Activated CD8-positive, alpha-beta memory T cell treated with anti-CD3 and anti-CD28 coated beads, Interleukin-2, amount 50 U/mL, for 1 hour (primary cell): ENCODE results near the gene INPP4A.

Source experiments
- DNase-seq: peaks from one replicate; pipeline ENCODE4 v3.0.0-alpha.2; 2020; ENCODE audit errors: extremely low read depth

Gene INPP4A

DNA sequence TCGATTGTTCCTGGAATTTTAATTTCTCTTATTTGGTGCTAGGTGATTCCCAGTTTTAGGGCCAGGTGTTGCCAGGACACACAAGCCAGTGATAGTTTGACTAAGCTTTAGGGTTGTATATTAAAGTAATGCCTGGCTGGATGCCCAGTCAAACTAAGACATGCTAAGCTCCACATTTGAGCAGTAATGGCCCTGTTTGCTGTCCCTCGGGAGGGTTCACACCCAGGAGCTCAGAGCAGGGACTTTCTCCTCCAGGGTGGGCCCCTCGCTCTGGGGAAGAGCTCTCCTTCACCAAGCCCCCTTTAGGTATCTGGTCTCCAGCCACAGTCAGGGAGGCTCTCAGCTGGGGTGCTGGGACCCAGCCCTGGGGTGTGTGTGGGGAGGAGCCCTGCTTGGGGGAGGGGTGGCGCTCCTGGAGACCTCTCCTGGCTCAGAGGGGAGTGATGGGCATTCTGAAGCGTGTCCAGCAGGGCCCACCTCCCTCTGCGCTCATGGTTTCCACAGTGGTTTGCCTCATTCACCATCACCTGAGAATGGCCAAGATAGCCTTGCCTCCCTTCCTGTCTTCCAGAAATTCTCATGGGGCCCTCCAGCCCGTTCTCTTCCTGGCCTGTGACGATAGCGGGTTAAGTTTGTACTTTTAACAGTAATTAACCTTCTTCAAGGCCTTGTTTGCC, 31.7 kb downstream of the INPP4A start:
- no peak for DNase-seq

DNA sequence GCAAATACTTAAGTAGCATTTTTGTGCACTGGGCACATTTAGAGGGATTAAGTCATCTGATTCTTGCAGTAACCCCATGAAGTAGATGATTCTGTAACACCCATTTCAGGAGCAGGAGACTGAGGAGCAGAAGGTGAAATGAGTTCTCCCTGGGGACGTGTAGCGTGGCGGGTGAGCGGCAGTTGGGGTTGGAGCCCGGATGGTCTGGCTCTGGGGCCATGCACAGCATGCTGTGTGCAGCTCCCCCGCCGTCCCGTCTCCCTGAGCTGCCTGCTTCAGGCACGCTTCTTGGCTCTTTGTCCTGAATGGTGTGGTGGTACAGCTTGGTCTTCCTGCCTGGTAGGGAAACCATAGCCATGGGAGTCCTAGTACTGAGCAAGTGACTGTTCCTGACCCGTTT, 32.4 kb downstream of the INPP4A start:
- DNase-seq: no peak

DNA sequence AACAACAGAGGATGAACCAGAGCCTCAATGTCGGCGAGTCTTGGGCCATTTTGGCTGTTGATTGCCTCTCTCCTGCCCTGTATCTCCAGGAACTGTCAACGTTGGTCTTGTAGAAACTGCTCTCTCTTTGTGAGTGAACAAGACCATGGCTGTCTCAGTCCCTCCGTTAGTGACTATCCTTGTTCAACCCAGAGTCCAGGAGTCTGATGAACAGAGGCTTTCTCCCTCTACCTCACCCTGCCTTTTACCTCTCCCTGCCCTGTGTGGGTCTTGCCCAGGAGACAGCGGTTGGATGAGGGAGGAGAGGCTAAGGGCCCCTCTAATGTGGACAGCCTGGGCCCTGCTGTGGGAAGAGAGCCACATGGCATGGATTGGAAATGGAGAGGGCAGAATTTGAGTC, 32.8 kb downstream of the INPP4A start:
- no peak for DNase-seq

DNA sequence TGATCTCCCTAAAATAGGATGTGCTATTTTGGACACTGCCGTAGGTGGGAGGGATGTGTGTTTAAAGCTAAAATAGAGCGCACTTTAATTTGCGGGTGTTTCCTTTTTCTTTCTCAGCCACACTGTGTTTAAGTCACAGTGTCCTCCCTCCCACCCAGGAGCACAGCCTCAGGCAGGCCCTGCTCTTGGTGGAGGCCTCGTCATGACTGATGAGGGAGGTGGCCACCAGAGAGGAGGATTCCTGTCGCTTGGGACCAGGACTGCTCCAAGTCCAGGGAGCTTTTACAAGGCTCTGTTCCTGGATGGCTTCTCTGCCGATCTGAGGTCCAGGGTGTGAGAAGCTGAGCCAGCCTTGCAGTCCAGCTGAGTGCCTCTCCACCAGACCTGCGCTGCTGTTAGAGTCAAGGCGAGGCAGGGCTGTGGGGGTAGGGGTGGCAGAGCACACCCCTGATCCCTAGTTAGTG, 33.5 kb downstream of the INPP4A start:
- DNase-seq: no peak

DNA sequence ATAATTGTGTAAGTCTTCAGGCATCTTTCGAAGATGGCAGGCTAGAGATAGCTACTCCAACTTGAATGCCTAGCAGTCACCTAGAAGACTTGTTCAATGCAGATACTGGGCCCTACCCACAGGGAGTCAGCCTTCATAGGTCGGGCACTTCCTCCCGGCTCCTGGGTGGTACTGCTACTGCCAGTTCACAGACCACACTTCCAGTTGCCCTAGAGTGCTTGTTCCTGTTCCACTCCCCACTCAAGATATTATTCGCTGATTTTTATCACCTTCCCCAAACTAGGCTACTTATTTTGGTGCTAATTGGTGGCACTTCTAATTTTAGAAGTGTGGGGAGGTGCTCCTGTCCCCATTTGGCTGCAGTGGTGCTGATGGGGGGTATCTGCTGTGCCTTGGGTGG, 34.2 kb downstream of the INPP4A start:
- DNase-seq: no peak

DNA sequence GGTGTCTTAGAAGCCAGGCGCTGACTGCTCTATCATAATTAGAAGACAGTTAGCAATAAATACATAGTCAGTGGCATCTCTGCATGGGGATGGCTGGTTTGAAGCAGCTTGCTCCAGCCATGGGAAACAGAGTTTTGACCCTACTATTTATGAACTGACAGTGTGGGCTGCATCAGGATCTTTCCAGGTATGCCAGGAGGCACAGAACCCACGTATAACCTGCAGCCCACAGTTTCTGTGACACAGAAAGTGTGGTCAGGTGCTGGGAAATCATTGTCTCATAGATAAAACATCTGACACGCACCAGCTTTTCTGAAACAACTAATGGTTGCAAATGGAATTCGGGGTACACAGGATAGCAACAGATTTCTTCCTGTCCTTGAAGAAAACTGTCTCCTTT, 34.7 kb downstream of the INPP4A start:
- no peak for DNase-seq

DNA sequence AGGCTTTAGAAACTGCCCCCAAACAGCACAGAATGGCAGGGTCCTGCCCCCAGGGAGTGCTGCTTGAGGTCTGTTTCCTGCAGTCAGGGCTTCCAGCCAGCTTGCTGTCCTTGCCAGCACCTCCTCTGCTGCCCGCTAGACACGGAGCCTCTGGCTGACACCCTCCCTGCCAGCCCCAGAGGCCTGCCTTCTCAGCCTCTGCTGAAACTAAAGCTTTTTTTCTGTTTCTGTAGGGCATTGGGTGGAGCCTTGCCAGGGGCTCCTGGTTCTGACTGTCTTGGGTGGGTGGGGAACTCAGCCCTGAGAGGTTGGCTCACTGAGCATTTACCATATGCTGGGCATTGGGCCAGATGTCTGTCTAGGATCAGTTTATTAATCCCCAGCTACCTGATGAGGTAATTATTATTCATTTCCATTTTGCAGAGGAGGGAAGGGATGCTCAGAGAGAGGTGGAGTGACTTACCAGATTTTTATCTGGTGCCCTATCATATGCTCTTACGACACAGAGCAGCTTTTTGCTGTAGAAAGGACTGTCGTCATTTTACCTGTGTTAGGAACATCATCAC, 35.4 kb downstream of the INPP4A start:
- DNase-seq: no peak

DNA sequence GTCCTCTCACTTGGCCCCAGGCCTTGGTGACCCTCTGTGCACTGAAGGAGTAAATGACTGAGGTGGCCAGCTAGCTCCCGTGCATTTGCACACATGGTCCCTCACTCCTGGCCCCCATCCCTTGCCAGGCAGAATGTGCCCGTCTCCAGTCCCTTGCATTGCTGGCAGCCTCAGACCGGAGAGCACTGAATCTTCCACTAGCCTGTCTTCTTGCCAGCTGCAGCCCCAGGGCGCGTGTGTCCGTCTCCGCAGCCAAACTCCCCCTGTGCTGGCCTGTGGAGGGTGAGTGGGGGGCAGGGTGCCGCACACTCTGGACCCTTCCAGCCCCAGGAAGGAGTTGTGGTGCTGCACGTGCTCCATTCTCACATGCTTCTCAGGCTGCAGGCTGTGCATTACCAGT, 35.9 kb downstream of the INPP4A start:
- no peak for DNase-seq

DNA sequence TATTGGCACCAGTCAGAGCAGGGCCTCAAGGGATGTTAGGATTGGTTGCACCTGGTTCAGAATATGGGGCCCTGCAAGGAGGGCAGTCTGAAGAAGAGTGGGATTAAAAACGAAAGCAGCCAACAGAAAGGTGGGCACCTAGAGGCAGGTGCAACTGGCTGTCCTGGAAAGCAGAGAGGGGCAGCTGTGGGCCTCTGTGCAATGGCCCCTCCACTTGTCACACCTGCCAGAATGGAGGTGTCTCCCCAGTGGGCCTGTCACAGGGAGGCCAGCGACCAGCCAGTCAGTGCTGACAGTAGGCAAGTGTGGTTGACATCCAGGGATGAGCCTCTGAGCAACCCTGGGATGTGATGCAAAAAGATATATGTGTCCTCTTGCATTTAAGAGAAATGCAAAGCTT, 37.7 kb downstream of the INPP4A start:
- DNase-seq: no peak

DNA sequence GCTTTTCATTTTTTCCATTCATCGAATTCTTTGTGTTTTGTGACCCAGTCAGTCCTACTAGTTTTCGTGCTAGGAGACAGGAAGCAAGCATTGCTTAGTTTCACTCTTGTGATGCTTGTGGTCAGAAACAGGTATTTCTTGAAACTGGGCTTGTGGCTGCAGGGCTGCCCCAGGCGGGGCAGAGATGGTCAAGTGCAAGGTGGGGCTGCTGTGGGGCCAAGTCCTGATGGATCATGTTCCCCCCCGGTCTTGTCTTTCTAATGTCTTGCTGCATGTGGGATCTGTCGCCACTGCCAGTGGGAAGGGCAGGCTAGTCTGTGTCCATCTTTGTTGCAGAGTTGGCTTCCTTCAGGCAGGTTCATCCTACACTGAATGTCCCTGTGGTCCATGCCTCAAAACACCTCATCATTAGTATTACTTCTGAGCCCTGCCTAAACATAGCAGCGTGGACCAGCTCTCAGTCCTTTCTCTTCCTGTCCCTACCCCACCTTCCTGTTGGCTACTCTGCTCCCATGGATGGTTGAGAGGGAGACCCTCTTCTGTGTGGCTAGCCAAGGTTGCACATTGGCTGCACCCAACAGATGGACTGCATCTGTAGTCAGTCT, 38.7 kb downstream of the INPP4A start:
- no peak for DNase-seq

DNA sequence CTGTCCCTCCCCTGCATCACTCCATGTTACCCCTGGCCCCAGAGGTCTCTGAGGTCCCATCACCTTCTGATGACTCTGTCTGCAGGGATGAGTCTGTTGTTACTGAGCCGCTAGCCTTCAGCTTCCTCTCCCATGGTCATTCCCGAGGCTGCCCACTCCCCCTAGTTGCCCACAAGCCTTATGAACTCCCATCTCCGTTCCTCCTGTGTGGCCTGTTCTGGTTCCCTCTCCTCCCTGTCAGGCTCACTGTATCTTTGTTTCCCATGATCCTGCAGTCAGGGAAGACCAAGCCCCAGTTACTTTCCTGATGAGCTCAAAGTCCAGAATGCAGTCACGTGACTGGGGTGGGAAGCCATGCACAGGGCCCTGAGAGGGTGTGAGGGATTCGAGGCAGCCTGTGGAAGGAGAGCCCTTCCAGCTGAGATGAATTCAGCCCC, 39.5 kb downstream of the INPP4A start:
- DNase-seq: no peak

DNA sequence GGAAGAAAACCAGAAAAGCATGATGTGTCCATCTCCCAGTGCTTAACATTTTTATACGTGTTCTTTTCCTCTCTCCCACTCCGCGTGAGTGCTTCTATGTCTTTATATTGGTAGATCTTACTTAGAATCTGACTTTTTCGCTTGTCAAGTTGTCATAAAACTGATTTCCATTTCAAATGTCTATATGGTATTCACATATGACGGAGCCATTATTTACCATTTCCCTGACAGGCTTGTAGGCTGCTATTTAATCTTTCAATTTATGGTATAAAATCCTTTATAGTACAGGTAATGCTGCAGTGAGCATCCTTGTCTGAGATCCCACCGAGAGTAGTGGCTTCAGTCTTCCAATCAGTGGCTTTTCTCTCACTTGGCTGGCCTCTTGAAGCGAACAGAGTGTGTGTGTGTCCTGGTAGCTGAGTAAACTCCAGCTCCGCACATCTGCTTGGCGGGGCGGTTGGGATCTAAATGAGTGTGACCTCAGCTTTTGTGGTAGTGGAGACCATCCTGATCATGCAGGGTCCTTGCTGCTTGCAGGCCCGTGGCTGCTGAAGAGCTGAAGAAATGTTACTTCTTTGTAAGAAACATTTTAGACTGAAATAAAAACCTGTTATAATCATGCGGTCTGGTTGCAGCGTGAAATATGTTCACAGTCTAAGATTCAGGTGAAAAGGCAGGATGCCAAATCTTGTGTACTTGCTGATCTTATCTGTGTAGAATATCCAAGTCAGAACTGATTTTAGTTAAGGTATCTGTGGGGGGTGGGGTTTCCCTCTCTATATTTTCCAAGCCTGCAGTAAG, 40.2 kb downstream of the INPP4A start:
- no peak for DNase-seq

DNA sequence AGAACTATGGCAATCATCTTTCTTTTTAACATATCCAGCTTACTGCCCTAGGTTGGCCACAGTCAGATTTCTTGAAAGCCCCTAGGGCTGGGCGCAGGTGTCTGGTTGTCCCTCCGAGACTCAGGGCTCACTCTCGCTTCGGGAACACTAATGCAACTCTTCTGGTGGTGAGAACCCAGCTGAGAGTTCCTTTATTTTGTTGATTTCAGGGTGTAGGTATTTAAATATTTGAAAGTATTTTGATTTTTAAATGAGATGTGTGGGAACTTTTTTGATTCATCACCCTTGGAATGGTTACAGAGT, 40.7 kb downstream of the INPP4A start:
- DNase-seq: no peak

DNA sequence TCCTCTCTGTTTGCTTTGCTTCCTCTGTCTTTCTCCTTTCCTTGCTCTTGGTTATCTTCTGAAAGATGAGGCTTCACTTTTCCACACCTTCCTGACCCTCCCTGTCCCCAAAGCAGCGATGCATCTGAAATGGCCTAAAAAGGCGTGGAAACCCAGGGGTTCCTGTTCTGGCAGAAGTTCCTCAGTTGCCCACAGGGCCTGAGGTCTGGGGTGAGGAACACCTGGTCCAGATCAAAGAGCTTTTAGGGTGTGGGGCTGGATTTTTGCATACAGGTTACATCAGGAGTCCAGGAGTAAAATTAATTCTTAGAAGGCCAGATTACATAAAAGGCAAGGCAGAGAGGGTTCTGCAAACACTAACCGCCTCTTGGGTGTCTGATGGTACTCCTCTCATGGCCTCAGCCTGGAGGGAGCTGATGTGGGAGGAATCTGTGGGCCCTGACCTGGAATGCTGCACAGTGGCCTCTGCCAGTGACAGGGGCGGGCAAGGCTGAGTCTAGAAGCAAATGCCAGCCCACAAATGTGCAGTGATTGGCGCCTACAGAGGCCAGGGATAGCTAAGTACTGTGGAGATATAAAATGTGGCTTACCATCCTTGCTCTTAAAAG, 41.8 kb downstream of the INPP4A start:
- DNase-seq: no peak

DNA sequence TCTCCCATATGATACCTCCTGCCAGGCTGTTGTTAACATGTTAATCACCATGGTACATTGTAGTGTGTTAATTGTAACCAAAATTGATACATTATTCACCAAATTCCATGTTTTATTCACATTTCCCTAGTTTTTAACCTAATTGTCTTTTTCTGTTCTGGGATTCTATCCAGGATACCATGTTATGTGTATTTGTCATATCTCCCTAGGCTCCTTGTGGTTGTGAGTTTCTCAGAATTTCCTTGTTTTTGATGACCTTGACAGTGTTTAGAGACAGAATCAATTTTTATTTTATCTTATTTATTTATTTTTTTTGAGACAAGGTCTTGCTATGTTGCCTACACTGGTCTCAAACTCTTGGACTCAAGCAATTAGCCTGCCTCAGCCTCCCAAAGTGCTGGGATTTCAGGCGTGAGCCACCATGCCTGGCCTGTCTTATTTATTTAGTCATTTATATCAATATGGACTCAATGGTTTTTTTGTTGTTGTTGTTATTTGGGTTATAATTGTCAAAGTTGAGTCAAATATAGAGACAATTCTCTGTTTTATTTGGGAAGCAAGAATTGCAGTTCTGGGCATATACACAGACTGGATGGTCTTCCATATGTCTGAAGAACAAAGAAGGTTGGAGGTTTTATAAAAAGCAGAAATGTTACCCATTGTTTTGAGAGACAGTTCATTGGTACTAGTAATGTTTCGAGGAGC, 42.6 kb downstream of the INPP4A start:
- DNase-seq: no peak

DNA sequence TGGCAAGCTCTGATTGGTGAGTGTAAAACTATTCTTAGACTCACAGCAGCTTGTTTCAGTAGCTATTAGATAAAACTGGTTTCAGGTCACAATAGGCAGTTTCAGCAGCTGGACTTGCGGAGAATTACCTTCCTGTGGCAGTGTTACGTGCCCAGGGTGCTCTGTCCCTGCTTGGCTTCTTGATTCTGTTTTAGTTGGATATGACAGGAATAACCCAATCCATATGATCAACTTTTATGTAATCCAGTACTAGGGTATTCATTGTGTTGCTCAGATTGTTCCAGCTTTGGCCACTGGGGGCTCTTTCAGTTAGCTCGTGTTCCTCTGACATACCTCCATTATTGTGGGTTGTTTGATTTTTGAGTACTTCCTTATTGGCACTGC, 43.1 kb downstream of the INPP4A start:
- no peak for DNase-seq

DNA sequence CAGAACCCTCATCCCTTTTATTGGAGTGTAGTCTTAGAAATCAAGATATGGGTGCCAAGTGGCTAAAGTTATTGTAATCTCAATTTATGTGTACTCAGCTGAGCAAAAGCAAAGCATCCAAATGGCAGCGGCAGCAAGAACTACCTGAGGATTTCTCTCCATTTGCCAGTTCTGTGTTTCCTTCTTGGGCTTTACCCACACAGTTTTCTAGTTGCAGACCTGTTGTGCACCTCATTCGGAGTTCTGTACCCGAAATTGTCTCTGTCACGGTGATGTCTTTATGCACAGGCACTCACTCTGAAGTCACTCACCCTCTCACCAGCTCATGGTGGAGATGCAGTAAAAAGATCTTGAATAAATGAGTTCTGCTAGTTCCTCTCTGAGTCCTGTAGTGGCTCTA, 43.6 kb downstream of the INPP4A start:
- DNase-seq: no peak

DNA sequence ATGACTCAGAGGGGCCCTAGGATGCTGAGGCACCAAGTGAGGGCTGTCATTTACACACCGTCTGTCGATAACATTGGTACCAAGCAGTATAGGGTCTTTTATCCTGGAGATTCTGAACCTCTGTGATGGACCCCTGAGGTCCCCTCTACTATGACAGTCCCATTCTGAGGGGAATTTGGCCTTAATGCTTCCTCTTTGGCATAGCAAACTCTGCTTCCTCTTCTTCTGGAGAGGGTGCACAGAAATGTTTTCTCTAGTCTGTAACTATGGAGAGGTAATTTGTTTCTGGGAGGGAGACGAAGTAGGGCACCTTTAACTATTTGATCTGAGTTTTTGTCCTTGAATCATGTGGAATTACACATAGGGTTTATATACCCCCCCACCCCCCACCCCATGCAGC, 44.8 kb downstream of the INPP4A start:
- DNase-seq: no peak

DNA sequence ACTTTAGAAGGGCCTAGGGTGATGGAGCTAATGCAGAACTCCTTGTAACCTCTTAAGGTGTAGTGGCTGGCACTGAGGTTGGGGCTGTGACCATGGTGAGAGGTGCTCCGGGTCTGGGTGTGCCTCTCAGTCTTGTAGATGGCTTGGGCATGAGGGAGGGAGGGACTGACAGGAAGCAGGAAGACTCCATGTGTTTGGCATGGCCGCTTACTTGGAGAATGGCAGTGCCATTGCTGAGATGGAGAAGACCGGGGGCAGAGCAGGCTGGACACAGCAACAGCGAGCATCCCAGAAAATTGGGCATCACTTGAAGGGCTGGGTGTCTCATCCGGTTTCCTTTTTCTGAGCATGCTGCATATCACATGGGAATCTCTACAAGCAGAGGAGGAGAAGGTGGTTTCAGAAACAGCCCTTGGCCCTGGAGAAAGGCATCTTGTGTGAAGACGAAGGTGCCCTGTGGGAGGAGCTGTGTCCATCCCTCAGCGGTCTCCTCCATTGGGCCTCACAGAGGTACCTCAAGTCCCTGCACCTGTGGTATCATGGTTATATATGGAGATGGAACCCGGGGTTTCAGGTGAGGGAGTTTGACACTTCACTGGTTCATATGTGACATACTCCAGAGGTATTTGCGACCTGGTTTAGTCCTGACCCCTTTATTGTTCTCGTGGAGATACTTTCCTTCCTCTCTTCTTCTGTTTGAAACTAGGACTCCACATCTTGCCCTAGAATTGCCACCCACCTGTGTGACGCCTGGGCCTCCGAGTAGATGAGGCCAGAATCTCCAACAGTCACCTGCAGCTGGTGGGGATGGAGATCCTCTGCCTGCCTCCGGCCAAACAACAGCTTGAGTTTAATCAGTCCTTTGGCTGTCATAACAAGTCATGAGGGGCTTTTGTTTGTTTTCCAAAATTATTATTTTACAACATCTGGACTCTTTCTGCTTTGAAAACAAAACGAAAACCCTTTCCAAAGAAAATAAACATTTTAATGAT, 45.6 kb downstream of the INPP4A start:
- DNase-seq: no peak

DNA sequence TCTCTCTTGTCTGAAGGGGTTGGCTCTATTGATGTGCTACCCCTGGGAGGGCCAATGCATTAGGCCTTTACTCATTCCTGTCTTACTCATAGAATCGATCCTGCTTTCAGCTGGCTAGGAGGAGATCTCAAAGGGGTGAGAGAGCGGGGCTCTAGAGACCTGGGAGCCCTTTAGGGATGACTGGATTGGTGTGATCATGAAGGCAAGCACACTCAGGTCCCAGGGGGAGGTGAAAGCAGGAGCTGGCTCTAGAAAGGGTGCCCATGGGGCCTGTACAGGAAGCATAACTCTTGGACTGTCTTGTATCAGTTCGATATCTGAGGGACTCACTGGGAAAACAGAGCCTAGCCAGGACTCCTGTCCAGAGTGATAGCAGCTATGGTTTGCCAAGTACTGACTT, 47.8 kb downstream of the INPP4A start:
- DNase-seq: no peak

DNA sequence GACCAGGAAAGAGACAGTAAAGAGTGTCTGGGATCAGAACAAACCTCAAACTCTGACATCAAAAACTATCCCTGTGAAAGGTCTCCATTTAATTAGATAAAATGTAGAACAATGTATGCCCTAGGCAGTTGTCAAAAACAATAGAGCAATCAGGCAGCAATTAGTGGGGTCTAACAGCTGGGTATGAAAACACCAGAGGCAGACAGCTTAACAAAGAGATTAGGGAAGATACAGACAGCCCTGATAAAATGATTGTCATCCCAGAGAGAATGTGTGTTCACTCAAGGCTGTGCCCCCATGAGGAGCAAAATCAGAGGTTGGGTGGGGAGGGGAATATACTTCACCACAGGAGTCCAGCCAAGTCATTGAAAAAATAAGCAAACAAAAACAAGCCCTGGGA, 50.0 kb downstream of the INPP4A start:
- DNase-seq: no peak
